ENCODE results near the gene PLCB1. TPM values are rescaled to one million over a fixed set of nuclear protein-coding genes. Genes with fewer than 3 reads are reported as not detected.
"Not testable (repeated sequence)": the region's sequence is repeated elsewhere in the genome, so short reads cannot be mapped to it uniquely, and the experiment has no call there.

The PLCB1 gene
- total and polyA plus RNA-seq, 10 of the 15 experiments (the other 5 are each of a cell fraction or from before 2014, with no cell fraction given): 0.05 to 5.3 (median 0.17) TPM; not detected in 1

GRCh38 chr20:8346700-8347270, 214.7 kb downstream of the PLCB1 start (continued):
- TF ChIP-seq USF1 (IDR thresholded peaks at IDR 0.05; ENCODE audit: borderline replicate concordance, extremely low read length, insufficient read depth, low read depth, low read length) (no peak), CEBPZ (IDR thresholded peaks at IDR 0.05; ENCODE audit: low read depth, low read length) (no peak), PAX8 (IDR thresholded peaks at IDR 0.05) (no peak), RBBP5 (conservative IDR thresholded peaks at IDR 0.05) (no peak), LARP7 (IDR thresholded peaks at IDR 0.05) (no peak), ZNF622 (IDR thresholded peaks at IDR 0.05) (no peak), MEF2B (IDR thresholded peaks at IDR 0.05; ENCODE audit: partially characterized antibody, poor library complexity, severe bottlenecking) (no peak), IRF4 (IDR thresholded peaks at IDR 0.05; ENCODE audit: low read depth, low read length) (no peak), FOXM1 (IDR thresholded peaks at IDR 0.05; ENCODE audit: low read depth, low read length) (no peak), NR2C1 (IDR thresholded peaks at IDR 0.05) (no peak)

GRCh38 chr20:8350225-8350624, 218.2 kb downstream of the PLCB1 start:
- H3K4me2 ChIP-seq (ENCODE audit: control insufficient read depth, insufficient read depth); H3K27me3 ChIP-seq (replicated peaks in 1 of 2; ENCODE audit: control insufficient read depth in 2 of 2, insufficient read depth in 2 of 2, low read length in 1 of 2); ATAC-seq; POLR2A ChIA-PET; H3K9me3 ChIP-seq (replicated peaks; ENCODE audit: control insufficient read depth, insufficient read depth, low read length); CTCF ChIA-PET; FAIRE-seq; H3K4me1 ChIP-seq (ENCODE audit: control insufficient read depth, insufficient read depth, low read length); H3K79me2 ChIP-seq (ENCODE audit: control insufficient read depth, insufficient read depth, low read length); H4K20me1 ChIP-seq (ENCODE audit: control insufficient read depth, insufficient read depth); intact Hi-C loops (cut with micrococcal nuclease; ENCODE audit: unreplicated experiment); SMC1A ChIA-PET (ENCODE audit: uncharacterized antibody, unreplicated experiment); H3K4me3 ChIP-seq; in situ Hi-C loops (cut with MboI); DNase-seq (ENCODE audit: low read depth, low spot score); H2AFZ ChIP-seq (ENCODE audit: control insufficient read depth, low read depth, low read length); BruUV-seq (replicated peaks); H3K27ac ChIP-seq (ENCODE audit: control insufficient read depth, insufficient read depth); H3K36me3 ChIP-seq (ENCODE audit: control insufficient read depth in 2 of 2, insufficient read depth in 2 of 2, low read length in 1 of 2); RAD21 ChIA-PET (ENCODE audit: unreplicated experiment); H3K9ac ChIP-seq (ENCODE audit: control insufficient read depth, insufficient read depth, low read length): not testable (repeated sequence)
- WGBS (ENCODE audit: insufficient coverage, insufficient replicate concordance, low lambda C conversion rate, missing lambda C conversion rate): 18% methylated on average over 2 of the region's 2 CpGs
